ENCODE results near the gene MYOF. TPM values are rescaled to one million over a fixed set of nuclear protein-coding genes. Genes with fewer than 3 reads are reported as not detected.

Gene MYOF
- polyA plus RNA-seq, 1 donor (not counting 4 experiments of a cell fraction or from before 2014, with no cell fraction given), result 232 TPM

DNA sequence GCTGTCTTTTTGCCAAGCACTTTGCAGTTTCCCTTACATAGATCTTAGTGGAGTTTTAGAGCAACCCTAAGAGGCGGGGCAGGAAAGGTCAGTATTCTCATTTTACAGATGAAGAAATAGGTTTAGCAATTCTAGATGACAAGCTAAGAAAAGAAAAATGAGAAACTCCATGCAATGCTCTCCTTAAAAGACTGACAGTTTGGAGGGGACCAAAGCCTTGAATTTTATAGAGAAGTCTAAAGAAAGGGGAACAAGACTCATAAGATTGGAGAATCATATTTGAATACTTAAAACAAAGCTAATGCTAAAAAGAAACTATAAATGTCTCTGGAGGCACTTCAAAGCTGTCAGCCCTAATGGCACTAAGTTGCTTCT lies 33.9 kb upstream of the MYOF start:
- no peaks in the 10 kb centered on the region for H4K20me1 ChIP-seq (ENCODE audit: control insufficient read depth, extremely low read depth, insufficient read depth, low read length)
- no peak for FAIRE-seq
- H3K4me2 ChIP-seq (ENCODE audit: control insufficient read depth, extremely low read depth, insufficient read depth, low read depth, low read length), result no peak overlapping the region
- TF ChIP-seq, protein P1, sequence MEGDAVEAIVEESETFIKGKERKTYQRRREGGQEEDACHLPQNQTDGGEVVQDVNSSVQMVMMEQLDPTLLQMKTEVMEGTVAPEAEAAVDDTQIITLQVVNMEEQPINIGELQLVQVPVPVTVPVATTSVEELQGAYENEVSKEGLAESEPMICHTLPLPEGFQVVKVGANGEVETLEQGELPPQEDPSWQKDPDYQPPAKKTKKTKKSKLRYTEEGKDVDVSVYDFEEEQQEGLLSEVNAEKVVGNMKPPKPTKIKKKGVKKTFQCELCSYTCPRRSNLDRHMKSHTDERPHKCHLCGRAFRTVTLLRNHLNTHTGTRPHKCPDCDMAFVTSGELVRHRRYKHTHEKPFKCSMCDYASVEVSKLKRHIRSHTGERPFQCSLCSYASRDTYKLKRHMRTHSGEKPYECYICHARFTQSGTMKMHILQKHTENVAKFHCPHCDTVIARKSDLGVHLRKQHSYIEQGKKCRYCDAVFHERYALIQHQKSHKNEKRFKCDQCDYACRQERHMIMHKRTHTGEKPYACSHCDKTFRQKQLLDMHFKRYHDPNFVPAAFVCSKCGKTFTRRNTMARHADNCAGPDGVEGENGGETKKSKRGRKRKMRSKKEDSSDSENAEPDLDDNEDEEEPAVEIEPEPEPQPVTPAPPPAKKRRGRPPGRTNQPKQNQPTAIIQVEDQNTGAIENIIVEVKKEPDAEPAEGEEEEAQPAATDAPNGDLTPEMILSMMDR (optimal IDR thresholded peaks at IDR 0.05 in 1 of 3, IDR thresholded peaks at IDR 0.05 in 1 of 3, conservative IDR thresholded peaks at IDR 0.05 in 1 of 3; ENCODE audit: extremely low read depth in 1 of 3, insufficient read depth in 2 of 3, low read length in 3 of 3), result no peak
- TF ChIP-seq EZH2 (IDR thresholded peaks at IDR 0.05; ENCODE audit: low read length), result no peak
- no peaks in the 10 kb centered on the region for H3K9me3 ChIP-seq (ENCODE audit: control insufficient read depth, low read depth, low read length)
- no peak overlapping the region for H3K4me3 ChIP-seq (ENCODE audit: control insufficient read depth in 2 of 3, extremely low read depth in 1 of 3, insufficient read depth in 2 of 3, low read depth in 1 of 3, low read length in 3 of 3)
- dilution Hi-C loops (cut with MboI; ENCODE audit: extremely low pct_ligation_motif_present, low sequenced_read_pairs), result no loop called here
- no peaks in the 10 kb centered on the region for H3K27me3 ChIP-seq (ENCODE audit: control insufficient read depth, extremely low read depth, insufficient read depth, low read length)
- H3K79me2 ChIP-seq (ENCODE audit: control insufficient read depth, insufficient read depth, low read length), result no peaks in the 10 kb centered on the region
- H3K4me1 ChIP-seq (ENCODE audit: control insufficient read depth, extremely low read depth, insufficient read depth, low read length), result no peaks in the 10 kb centered on the region
- H3K9ac ChIP-seq (ENCODE audit: control insufficient read depth, extremely low read depth, insufficient read depth, low read length), result no peak overlapping the region
- H3K9me1 ChIP-seq (ENCODE audit: control insufficient read depth, extremely low read depth, insufficient read depth, low read length), result no peaks in the 10 kb centered on the region
- DNase-seq (ENCODE audit: low read depth, low spot score), result no peak
- no peak overlapping the region for H2AFZ ChIP-seq (ENCODE audit: control insufficient read depth, low read length)
- H3K27ac ChIP-seq (ENCODE audit: control insufficient read depth, insufficient read depth, low read length), result no peak overlapping the region
- peaks cover 0 to 24% of the 10 kb centered on the region in 2 experiments for H3K36me3 ChIP-seq (ENCODE audit: control insufficient read depth in 2 of 2, extremely low read depth in 1 of 2, insufficient read depth in 2 of 2, low read length in 2 of 2)

DNA sequence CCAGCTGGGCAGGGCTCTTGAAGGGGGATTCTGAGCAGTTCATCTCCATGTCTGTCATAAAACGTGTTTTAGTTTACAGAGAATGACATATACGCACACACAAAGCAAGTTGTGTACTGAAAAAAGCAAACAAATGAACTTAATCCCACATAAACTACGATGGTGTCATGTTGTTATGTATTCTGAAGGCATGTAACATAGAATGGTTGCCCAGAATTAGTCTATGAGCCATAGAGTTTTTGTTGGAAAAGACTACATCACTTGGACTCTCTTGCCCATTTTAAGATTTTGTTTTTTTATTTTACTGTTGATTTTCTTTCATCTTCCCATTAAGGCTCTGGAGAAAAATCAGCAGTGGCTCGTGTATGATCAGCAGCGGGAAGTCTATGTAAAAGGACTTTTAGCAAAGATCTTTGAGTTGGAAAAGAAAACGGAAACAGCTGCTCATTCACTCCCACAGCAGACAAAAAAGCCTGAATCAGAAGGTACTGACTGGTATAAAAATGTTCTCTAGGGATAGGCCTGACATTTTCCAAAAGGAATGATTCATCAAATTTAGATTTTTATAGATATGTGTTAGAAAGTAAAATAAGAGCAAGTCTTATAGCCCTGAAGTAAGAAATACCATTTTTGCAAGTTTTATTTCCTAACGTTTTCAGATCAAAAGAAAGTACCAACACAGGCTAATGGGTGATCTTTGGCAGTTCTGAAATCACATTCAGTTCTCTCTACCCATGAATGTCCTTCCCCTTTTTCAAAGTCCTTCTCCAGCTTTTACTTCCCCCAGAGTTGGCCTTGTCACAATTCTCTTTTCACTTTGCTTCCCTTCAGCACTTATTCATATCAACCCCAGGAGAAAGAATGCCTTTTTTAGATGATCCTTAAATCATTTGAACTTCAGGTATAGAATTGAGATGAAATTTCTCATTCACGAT lies 33.2 kb upstream of the MYOF start:
- Histone ChIP-seq H3K4me3 (ENCODE audit: control insufficient read depth in 2 of 3, extremely low read depth in 1 of 3, insufficient read depth in 2 of 3, low read depth in 1 of 3, low read length in 3 of 3) (no peak overlapping the region), H3K4me1 (ENCODE audit: control insufficient read depth, extremely low read depth, insufficient read depth, low read length) (no peaks in the 10 kb centered on the region), H3K9me3 (ENCODE audit: control insufficient read depth, low read depth, low read length) (no peaks in the 10 kb centered on the region), H4K20me1 (ENCODE audit: control insufficient read depth, extremely low read depth, insufficient read depth, low read length) (no peaks in the 10 kb centered on the region), H3K79me2 (ENCODE audit: control insufficient read depth, insufficient read depth, low read length) (no peaks in the 10 kb centered on the region), H3K4me2 (ENCODE audit: control insufficient read depth, extremely low read depth, insufficient read depth, low read depth, low read length) (no peak overlapping the region), H2AFZ (ENCODE audit: control insufficient read depth, low read length) (no peak overlapping the region), H3K9me1 (ENCODE audit: control insufficient read depth, extremely low read depth, insufficient read depth, low read length) (no peaks in the 10 kb centered on the region), H3K9ac (ENCODE audit: control insufficient read depth, extremely low read depth, insufficient read depth, low read length) (no peak overlapping the region), H3K27ac (ENCODE audit: control insufficient read depth, insufficient read depth, low read length) (no peak overlapping the region), H3K36me3 (ENCODE audit: control insufficient read depth in 2 of 2, extremely low read depth in 1 of 2, insufficient read depth in 2 of 2, low read length in 2 of 2) (peaks cover 0 to 24% of the 10 kb centered on the region in 2 experiments), H3K27me3 (ENCODE audit: control insufficient read depth, extremely low read depth, insufficient read depth, low read length) (no peaks in the 10 kb centered on the region)
- TF ChIP-seq, protein P1 (optimal IDR thresholded peaks at IDR 0.05 in 1 of 3, IDR thresholded peaks at IDR 0.05 in 1 of 3, conservative IDR thresholded peaks at IDR 0.05 in 1 of 3; ENCODE audit: extremely low read depth in 1 of 3, insufficient read depth in 2 of 3, low read length in 3 of 3), result no peak
- no peak for TF ChIP-seq EZH2 (IDR thresholded peaks at IDR 0.05; ENCODE audit: low read length)
- dilution Hi-C loops (cut with MboI; ENCODE audit: extremely low pct_ligation_motif_present, low sequenced_read_pairs), result no loop called here
- DNase-seq (ENCODE audit: low read depth, low spot score), result no peak
- no peak for FAIRE-seq
